GM12875 (cell line): Measurements from ENCODE around the gene PIKFYVE.
"Not testable (repeated sequence)": the region's sequence is repeated elsewhere in the genome, so short reads cannot be mapped to it uniquely, and the experiment has no call there.

ENCODE experiments used
- H3K4me3 ChIP-seq: one replicate; pipeline ENCODE4 v1.5.1; 2011; ENCODE audit warnings: low read depth, low read length, control low read depth
- TF ChIP-seq, protein P1 (sequence below): IDR thresholded peaks from 2 replicates; pipeline ENCODE4 v1.5.1; 2011; ENCODE audit warnings: low read depth, mild to moderate bottlenecking, control low read depth, inconsistent platforms, low read length, moderate library complexity, borderline replicate concordance; ENCODE audit not compliant: insufficient read depth

Gene PIKFYVE, protein sequence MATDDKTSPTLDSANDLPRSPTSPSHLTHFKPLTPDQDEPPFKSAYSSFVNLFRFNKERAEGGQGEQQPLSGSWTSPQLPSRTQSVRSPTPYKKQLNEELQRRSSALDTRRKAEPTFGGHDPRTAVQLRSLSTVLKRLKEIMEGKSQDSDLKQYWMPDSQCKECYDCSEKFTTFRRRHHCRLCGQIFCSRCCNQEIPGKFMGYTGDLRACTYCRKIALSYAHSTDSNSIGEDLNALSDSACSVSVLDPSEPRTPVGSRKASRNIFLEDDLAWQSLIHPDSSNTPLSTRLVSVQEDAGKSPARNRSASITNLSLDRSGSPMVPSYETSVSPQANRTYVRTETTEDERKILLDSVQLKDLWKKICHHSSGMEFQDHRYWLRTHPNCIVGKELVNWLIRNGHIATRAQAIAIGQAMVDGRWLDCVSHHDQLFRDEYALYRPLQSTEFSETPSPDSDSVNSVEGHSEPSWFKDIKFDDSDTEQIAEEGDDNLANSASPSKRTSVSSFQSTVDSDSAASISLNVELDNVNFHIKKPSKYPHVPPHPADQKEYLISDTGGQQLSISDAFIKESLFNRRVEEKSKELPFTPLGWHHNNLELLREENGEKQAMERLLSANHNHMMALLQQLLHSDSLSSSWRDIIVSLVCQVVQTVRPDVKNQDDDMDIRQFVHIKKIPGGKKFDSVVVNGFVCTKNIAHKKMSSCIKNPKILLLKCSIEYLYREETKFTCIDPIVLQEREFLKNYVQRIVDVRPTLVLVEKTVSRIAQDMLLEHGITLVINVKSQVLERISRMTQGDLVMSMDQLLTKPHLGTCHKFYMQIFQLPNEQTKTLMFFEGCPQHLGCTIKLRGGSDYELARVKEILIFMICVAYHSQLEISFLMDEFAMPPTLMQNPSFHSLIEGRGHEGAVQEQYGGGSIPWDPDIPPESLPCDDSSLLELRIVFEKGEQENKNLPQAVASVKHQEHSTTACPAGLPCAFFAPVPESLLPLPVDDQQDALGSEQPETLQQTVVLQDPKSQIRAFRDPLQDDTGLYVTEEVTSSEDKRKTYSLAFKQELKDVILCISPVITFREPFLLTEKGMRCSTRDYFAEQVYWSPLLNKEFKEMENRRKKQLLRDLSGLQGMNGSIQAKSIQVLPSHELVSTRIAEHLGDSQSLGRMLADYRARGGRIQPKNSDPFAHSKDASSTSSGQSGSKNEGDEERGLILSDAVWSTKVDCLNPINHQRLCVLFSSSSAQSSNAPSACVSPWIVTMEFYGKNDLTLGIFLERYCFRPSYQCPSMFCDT (N-terminal part only)

DNA sequence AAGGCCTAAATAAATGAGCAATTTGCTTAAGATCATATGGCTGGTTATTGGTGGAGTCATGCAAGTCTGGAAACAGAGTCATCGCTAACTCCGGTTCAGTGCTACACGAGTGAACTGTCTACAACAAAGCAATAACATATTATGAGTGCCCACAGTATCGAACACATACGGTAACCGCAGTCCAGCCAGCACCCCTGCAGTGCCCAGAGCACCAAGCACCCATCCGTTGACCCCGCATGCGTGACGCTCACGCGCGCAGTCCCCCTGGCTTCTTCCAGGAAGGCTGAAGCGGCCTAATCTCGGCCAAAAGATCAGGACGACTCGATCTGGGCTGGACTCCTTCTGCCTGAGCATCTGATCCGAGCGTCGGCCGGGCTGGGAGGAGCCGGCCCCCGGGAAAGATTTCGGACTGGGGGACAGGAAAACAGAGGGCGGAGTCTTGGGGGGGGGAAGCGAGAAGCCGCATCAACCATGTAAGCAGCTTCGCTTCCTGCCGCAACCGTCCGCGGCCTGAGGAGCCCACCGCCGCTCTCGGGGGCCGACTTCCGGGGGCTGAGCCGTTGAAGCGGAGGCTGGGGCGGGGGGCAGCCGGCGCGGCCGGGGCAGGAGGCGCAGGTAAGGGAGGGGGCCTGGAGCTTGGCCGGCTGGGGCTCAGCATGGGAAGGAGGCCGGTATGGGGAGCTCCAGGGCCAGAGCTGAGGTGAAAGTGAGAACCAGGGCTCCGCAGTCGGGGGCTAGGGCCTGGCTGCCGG is at the start of gene PIKFYVE:
Gene PIKFYVE (plus strand): TSS at position 455 of the 752 bp plus-strand sequence. CDS start 5,265 bp downstream, outside the sequence.
- H3K4me3 ChIP-seq: peak within 1 kb of the TSS; percentile 83
- TF ChIP-seq, protein P1, sequence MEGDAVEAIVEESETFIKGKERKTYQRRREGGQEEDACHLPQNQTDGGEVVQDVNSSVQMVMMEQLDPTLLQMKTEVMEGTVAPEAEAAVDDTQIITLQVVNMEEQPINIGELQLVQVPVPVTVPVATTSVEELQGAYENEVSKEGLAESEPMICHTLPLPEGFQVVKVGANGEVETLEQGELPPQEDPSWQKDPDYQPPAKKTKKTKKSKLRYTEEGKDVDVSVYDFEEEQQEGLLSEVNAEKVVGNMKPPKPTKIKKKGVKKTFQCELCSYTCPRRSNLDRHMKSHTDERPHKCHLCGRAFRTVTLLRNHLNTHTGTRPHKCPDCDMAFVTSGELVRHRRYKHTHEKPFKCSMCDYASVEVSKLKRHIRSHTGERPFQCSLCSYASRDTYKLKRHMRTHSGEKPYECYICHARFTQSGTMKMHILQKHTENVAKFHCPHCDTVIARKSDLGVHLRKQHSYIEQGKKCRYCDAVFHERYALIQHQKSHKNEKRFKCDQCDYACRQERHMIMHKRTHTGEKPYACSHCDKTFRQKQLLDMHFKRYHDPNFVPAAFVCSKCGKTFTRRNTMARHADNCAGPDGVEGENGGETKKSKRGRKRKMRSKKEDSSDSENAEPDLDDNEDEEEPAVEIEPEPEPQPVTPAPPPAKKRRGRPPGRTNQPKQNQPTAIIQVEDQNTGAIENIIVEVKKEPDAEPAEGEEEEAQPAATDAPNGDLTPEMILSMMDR: no peak

DNA sequence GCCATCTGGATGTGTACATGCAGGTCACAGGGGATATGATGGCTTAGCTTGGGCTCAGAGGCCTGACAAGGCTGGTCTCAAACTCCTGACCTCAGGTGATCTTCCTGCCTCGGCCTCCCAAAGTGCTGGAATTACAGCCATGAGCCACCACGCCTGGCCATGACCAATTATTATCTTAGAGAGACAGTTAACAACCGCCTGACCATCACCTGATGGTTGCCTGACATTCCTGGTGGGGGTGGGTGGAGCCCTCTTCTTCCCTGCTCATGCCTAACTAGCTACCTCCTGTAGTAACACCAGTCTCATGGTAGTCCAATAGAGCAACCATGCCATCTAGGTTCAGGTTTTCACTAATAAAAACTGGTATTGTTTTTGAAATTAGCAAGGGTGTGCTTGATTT is 44.2 kb upstream of the PIKFYVE start:
- H3K4me3 ChIP-seq: not testable (repeated sequence)

DNA sequence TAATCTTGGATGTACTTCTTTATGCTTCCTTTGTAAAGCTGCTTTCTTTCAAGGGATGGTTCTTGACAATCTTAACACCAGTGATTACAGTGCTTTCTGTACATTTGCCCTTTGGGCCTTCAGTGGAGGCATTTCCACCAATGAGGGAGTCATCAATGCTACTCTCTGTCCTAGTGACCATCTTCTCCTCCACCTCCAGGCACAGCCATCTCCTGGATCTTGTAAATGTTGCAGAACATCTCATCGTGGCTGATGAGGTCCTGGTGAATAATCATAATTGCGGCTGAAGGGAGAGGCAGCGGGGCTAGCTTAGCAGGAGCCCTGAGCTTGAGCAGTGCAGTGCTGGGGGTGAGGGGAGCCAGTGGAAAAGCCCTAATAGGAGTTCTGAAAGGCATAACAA is 43.7 kb upstream of the PIKFYVE start:
- TF ChIP-seq, protein P1: no peak
- H3K4me3 ChIP-seq: no peak overlapping the region

DNA sequence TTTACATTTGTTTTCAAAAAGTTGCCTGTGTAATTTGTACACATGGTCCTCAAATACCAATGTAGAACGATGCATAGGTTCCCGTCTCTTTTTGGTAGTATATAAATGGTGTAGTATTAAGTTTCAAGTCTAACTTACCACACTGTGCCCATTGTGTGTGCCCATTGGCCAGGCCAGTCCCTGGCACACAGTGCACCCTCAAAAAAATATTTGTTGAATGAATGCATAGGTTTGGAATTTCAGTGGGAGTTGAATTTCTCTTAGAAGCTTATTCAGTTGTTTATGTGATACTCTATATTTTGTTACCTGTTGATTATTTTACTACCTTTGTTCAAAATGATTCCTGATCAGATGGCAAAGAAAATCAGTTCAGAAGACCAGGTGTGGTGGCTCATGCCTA is 41.3 kb upstream of the PIKFYVE start:
- no peak overlapping the region for H3K4me3 ChIP-seq
- TF ChIP-seq, protein P1: no peak

DNA sequence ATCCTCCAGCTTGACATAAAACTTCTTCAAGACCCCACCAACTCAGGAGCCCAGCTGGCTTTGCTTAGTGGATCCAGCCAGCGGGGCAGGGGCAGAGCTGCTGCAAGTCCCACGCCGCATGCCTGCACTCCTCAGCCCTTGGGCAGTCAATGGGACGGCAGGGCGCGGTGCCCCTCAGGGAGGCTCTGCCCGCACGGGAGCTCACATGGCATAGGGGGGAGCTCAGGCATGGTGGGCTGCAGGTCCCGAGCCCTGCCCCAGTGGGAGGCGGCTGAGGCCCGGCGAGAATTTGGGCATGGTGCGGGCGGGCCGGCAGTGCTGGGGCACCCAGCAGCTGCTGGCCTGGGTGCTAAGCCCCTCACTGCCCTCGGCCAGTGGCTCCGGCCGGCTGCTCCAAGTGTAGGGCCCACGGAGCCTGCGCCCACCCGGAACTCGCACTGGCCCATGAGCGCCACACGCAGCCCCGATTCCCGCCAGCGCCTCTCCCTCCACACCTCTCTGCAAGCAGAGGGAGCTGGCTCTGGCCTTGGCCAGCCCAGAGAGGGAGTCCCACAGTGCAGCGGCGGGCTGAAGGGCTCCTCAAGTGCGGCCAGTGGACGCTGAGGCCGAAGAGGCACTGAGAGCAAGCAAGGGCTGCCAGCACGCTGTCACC is 38.3 kb upstream of the PIKFYVE start:
- H3K4me3 ChIP-seq: no peak overlapping the region
- TF ChIP-seq, protein P1: no peak

DNA sequence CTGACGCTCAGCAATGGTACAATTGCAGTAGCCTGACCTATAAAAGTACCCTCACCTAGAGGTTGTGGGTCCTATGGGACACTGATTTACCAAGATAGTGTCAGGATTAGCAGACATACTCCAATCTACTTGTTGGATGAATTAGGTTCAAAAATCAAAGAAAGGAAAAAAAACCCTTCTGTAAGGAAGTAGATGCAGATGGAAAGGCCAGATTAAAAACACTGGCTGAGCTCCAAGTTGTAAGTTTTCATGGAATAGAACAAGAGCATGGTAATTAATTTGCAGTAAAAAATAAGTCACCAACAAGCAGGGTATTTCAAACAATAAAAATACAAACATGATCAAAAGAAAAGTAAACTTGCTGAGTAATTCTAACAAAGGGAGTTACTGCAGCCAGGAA is 37.6 kb upstream of the PIKFYVE start:
- TF ChIP-seq, protein P1: no peak
- H3K4me3 ChIP-seq: no peak overlapping the region
